GM12864 (cell line): ENCODE measurements around the gene STXBP4.

Experiments
- DNase-seq: peaks from one replicate; pipeline ENCODE4 v3.0.0-alpha.2; 2011; ENCODE audit warnings: low read depth
- H3K4me3 ChIP-seq: 2 replicates; pipeline ENCODE4 v1.5.1; 2011; ENCODE audit warnings: mild to moderate bottlenecking, low read depth, low read length, control low read depth
- TF ChIP-seq, protein P1 (sequence below): IDR thresholded peaks from 2 replicates; pipeline ENCODE4 v1.5.1; 2011; ENCODE audit warnings: low read depth, mild to moderate bottlenecking, moderate library complexity, low read length, control low read depth, inconsistent platforms; ENCODE audit errors: missing control alignments

STXBP4 gene

DNA sequence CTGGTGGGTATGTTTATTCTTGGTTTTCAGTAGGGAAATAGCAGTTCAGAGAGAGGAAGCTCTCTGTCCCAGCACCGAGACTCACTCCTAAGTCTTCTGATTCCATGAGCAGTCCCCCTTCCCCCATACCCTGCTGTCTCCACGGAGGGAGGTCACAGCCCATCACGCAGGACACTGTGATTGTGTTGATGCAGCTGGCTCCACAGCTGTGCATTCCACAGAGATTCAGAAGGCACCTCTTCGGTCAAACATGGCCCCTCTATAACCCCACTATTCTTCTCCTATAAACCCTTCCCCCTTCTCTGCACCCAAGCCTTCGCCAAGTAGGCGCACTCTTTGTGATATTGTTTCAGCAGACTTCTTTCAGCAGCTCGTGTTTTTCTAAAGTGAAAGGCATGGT lies 191.9 kb downstream of the STXBP4 start:
- H3K4me3 ChIP-seq, result no peak overlapping the region
- TF ChIP-seq, protein P1, sequence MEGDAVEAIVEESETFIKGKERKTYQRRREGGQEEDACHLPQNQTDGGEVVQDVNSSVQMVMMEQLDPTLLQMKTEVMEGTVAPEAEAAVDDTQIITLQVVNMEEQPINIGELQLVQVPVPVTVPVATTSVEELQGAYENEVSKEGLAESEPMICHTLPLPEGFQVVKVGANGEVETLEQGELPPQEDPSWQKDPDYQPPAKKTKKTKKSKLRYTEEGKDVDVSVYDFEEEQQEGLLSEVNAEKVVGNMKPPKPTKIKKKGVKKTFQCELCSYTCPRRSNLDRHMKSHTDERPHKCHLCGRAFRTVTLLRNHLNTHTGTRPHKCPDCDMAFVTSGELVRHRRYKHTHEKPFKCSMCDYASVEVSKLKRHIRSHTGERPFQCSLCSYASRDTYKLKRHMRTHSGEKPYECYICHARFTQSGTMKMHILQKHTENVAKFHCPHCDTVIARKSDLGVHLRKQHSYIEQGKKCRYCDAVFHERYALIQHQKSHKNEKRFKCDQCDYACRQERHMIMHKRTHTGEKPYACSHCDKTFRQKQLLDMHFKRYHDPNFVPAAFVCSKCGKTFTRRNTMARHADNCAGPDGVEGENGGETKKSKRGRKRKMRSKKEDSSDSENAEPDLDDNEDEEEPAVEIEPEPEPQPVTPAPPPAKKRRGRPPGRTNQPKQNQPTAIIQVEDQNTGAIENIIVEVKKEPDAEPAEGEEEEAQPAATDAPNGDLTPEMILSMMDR, result no peak
- no peak for DNase-seq

DNA sequence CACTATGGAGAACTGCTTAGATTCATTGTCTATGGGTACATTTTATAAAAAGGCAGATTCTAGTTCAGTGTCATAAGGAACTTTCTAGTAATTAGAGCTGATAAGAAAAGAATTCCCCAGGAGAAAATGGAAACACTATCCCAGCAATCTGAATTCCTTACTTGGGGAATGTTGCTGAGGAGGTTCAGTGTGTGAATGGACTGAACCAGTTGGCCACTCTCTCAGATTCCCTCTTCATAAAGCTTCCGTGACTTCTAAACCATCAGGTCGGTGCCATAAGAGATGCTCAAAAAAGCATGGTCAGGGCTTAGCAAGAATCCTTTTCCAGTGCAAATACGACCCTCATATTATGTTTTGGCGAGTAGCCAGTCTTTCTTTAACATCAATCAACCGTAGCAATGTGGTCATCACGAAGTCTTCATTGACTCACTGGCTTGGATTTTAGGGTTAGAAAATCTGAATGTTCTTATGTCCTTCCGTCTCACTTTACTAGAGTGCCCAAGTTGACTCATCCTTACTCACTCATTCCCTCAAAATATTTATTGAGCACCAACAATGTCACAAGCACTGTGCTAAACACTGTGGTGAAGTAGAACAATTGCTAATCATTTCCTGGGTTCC lies 193.5 kb downstream of the STXBP4 start:
- no peak overlapping the region for H3K4me3 ChIP-seq
- no peak for DNase-seq
- TF ChIP-seq, protein P1, result no peak

DNA sequence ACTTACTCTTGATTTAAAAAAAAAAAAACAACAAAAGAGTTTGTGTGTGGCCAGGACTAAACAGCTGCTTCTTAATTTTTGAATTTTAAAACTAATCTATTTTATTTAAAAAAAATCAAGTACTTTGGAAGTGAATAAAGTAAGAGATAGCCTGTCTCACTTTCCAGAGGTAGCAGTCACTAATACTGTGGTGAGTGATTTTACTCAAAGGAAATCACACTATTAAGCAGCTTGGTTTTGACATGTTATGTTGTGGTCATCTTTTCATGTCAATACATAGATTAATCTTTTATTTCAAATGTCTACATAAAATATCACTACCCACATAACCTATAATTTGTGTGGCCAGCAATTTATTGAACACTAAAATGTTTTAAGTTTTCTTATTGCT lies 194.0 kb downstream of the STXBP4 start:
- DNase-seq, result no peak
- no peak overlapping the region for H3K4me3 ChIP-seq
- TF ChIP-seq, protein P1, result no peak

DNA sequence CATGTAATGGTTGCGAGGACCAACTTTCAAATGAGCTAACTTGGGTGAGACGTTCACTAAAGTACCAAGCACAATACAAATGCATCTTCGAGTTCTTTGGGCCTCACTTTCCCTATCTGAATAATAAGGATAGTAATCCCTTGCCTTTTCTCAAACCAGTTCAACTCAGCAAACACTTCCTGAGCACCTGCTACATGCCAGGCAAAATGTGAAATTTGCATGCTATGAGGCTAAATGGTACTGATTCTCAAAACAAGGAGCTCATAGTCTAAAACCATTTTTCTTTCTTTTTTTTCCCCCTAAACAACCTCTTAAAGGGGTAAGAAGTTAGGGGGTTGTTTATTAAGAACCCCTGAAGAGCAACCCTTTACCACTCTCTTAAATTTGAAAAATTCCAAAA lies 194.8 kb downstream of the STXBP4 start:
- TF ChIP-seq, protein P1, result no peak
- no peak overlapping the region for H3K4me3 ChIP-seq
- no peak for DNase-seq

DNA sequence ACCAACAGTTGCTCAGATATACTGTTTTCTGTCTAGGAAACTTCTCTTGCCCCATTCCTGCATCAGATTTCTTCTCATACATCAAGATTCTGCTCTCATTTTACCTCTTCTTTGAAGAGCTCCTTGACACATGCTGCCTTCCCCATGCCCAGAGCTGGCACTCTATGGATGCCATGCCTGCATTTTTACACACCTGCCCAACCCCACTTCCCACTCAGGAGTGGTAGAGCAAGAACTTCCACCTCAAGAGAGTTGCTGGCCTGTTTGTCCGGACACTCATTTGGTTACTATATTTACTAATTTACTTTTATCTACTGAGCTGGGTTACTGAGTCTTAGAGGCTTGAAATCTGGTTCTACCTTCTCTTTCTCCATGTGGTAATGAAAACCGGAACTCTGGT lies 197.9 kb downstream of the STXBP4 start:
- DNase-seq, result no peak
- TF ChIP-seq, protein P1, result no peak
- H3K4me3 ChIP-seq, result no peak overlapping the region

DNA sequence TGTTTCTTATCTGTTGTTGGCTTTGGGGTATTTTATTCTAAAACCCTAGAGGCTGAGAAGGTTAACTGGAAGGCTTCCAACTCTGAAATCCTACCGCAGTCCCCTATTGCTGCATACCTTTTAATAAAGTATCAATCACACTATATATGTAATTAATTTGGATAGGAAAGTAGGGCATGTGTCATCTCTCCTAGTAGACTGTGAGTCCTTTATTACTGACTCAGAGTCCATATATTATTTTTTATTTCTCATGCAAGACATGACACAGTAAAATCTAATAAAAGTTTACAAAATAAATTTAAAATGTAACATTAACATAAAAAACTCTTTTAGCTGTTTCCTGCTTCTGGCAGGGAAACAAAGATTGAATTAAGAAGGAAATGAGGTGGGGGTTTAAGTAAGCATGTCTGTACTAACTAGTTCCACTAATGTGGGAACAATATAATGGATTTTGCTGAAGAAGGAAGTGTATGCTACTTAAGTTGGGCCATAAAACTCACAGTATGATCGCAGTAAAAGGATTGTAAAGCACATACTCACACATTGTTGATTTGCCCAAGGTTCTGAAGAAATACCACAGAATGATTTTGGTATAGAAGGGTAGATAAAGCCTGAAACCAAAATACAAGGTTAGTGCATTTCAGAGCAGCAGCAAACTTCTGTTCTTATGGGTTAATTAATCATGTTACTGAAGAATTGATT lies 198.6 kb downstream of the STXBP4 start:
- no peak overlapping the region for H3K4me3 ChIP-seq
- TF ChIP-seq, protein P1, result no peak
- DNase-seq, result no peak
